ENCODE measurements around the gene PDE4B. TPM values are rescaled to one million over a fixed set of nuclear protein-coding genes. Genes with fewer than 3 reads are reported as not detected.

PDE4B gene
- total RNA-seq, 1 experiment from 2014 or later = 1.4 TPM

DNA sequence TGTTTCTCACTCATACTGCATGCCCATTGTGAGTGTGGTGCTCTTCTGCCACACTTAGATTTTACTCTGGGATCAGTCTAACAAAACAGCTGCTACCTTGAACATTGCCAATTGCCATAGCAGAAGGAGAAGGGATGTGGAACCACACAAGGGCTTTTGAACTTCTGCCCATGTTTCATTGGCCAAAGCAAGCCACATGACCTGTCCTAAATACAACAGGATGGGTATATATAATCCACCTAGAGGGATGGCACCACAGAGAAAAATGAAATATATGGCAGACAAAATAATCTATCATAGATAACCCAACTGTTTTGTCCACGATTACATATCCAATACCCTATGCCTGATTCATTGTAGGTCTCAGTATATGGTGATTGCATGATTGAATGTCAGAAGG lies 26.3 kb downstream of the PDE4B start:
- H3K4me2 ChIP-seq (ENCODE audit: low read length) = no peak overlapping the region
- no peak overlapping the region for H3K27ac ChIP-seq (ENCODE audit: low read length)
- H3K79me2 ChIP-seq (ENCODE audit: low read length) = no peaks in the 10 kb centered on the region
- H3K27me3 ChIP-seq (ENCODE audit: low read length) = no peaks in the 10 kb centered on the region
- no peak overlapping the region for H3K4me3 ChIP-seq (ENCODE audit: low read length)
- no peaks in the 10 kb centered on the region for H3F3A ChIP-seq (ENCODE audit: low read length, unreplicated experiment)
- ChIA-PET CTCF (no interaction called here), POLR2A (ENCODE audit: unreplicated experiment) (interaction anchor here (0.9 kb wide), 1 partner anchor 14 kb away, joined by 3 read pairs; no protein-coding TSS in a partner anchor)
- BruUV-seq (replicated peaks) = no TSS peak
- H2AFZ ChIP-seq (ENCODE audit: low read length) = no peak overlapping the region
- H3K9me2 ChIP-seq (replicated peaks; ENCODE audit: low read length) = no peaks in the 10 kb centered on the region
- intact Hi-C loops (cut with micrococcal nuclease) = no loop called here
- H4K20me1 ChIP-seq (ENCODE audit: low read length) = no peaks in the 10 kb centered on the region
- H3K9ac ChIP-seq (ENCODE audit: low read length) = no peak overlapping the region
- ATAC-seq = no peak
- TF ChIP-seq, protein P1, sequence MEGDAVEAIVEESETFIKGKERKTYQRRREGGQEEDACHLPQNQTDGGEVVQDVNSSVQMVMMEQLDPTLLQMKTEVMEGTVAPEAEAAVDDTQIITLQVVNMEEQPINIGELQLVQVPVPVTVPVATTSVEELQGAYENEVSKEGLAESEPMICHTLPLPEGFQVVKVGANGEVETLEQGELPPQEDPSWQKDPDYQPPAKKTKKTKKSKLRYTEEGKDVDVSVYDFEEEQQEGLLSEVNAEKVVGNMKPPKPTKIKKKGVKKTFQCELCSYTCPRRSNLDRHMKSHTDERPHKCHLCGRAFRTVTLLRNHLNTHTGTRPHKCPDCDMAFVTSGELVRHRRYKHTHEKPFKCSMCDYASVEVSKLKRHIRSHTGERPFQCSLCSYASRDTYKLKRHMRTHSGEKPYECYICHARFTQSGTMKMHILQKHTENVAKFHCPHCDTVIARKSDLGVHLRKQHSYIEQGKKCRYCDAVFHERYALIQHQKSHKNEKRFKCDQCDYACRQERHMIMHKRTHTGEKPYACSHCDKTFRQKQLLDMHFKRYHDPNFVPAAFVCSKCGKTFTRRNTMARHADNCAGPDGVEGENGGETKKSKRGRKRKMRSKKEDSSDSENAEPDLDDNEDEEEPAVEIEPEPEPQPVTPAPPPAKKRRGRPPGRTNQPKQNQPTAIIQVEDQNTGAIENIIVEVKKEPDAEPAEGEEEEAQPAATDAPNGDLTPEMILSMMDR (conservative IDR thresholded peaks at IDR 0.05; ENCODE audit: low read depth, low read length) = no peak
- TF ChIP-seq EZH2phosphoT487 (IDR thresholded peaks at IDR 0.05; ENCODE audit: borderline replicate concordance, low read length) = no peak
- no peak for TF ChIP-seq EZH2 (IDR thresholded peaks at IDR 0.05; ENCODE audit: low read length, unreplicated experiment)
- no peak for DNase-seq
- H3K9me3 ChIP-seq (ENCODE audit: low read length) = no peaks in the 10 kb centered on the region
- 0 out of 2 replicates have a peak, but pooled peaks cover 2% of the 10 kb centered on the region for H3K4me1 ChIP-seq (ENCODE audit: insufficient read depth, low read length)
- H3K36me3 ChIP-seq (ENCODE audit: low read depth, low read length) = no peaks in the 10 kb centered on the region

DNA sequence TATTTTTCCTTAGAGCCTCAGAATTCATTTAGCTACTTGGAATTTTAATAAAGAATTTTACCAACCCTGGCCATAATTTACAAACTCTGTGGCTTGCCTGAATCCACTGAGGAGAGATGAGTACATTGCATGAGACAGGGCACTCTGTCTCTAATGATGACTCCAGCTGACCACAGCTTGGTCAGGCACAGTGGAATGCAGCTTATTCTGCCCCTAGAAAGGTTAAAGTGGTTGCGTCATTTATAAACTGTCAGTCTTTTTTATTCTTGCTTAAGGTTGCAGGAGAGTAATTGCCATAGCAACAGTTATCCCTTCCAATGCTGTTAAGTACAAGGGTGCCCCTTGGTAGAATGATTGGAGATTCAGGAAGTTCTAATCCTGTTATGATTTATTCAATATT lies 28.3 kb downstream of the PDE4B start:
- TF ChIP-seq, protein P1 (conservative IDR thresholded peaks at IDR 0.05; ENCODE audit: low read depth, low read length) = no peak
- TF ChIP-seq EZH2 (IDR thresholded peaks at IDR 0.05; ENCODE audit: low read length, unreplicated experiment) (no peak), EZH2phosphoT487 (IDR thresholded peaks at IDR 0.05; ENCODE audit: borderline replicate concordance, low read length) (no peak)
- POLR2A ChIA-PET (ENCODE audit: unreplicated experiment) = no interaction called here

DNA sequence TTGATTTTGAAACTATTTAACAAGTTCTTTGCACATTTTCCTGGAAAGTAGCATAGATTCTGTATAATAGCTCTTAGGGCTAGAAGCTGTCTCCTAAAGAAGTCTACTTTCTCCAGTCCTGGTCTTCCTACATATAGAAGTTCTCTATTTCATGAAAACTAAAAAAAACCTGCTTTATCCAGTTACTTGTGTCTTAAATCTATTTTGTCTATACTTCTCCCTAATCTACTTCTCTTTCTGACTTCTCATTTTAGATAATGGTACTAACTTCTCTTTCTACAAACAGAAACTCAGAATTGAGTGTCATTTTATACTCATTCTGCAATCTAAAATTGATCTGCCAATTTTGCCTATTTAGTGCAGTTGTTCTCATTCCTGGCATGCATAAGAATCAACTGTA lies 28.7 kb downstream of the PDE4B start:
- no peak overlapping the region for H3K4me2 ChIP-seq (ENCODE audit: low read length)
- no peak overlapping the region for H3K27ac ChIP-seq (ENCODE audit: low read length)
- TF ChIP-seq EZH2 (IDR thresholded peaks at IDR 0.05; ENCODE audit: low read length, unreplicated experiment) (no peak), EZH2phosphoT487 (IDR thresholded peaks at IDR 0.05; ENCODE audit: borderline replicate concordance, low read length) (no peak)
- TF ChIP-seq, protein P1 (conservative IDR thresholded peaks at IDR 0.05; ENCODE audit: low read depth, low read length) = no peak
- H2AFZ ChIP-seq (ENCODE audit: low read length) = no peak overlapping the region
- no peak for DNase-seq
- no peaks in the 10 kb centered on the region for H3F3A ChIP-seq (ENCODE audit: low read length, unreplicated experiment)
- H4K20me1 ChIP-seq (ENCODE audit: low read length) = no peaks in the 10 kb centered on the region
- ATAC-seq = no peak
- CTCF ChIA-PET = no interaction called here
- no peaks in the 10 kb centered on the region for H3K36me3 ChIP-seq (ENCODE audit: low read depth, low read length)
- H3K9ac ChIP-seq (ENCODE audit: low read length) = no peak overlapping the region
- H3K79me2 ChIP-seq (ENCODE audit: low read length) = no peaks in the 10 kb centered on the region
- POLR2A ChIA-PET (ENCODE audit: unreplicated experiment) = no interaction called here
- intact Hi-C loops (cut with micrococcal nuclease) = no loop called here
- H3K9me2 ChIP-seq (replicated peaks; ENCODE audit: low read length) = no peaks in the 10 kb centered on the region
- no peaks in the 10 kb centered on the region for H3K27me3 ChIP-seq (ENCODE audit: low read length)
- no peak overlapping the region for H3K4me3 ChIP-seq (ENCODE audit: low read length)
- no TSS peak for BruUV-seq (replicated peaks)
- no peaks in the 10 kb centered on the region for H3K4me1 ChIP-seq (ENCODE audit: insufficient read depth, low read length)
- no peaks in the 10 kb centered on the region for H3K9me3 ChIP-seq (ENCODE audit: low read length)

More for the DNA sequence above, 28.3 kb downstream of the PDE4B start:
- H3K36me3 ChIP-seq (ENCODE audit: low read depth, low read length) = no peaks in the 10 kb centered on the region
- no peaks in the 10 kb centered on the region for H3K4me1 ChIP-seq (ENCODE audit: insufficient read depth, low read length)
- intact Hi-C loops (cut with micrococcal nuclease) = no loop called here
- no peak overlapping the region for H3K4me2 ChIP-seq (ENCODE audit: low read length)
- H3K4me3 ChIP-seq (ENCODE audit: low read length) = no peak overlapping the region
- no peaks in the 10 kb centered on the region for H3K9me3 ChIP-seq (ENCODE audit: low read length)
- H3K79me2 ChIP-seq (ENCODE audit: low read length) = no peaks in the 10 kb centered on the region
- H3K9me2 ChIP-seq (replicated peaks; ENCODE audit: low read length) = no peaks in the 10 kb centered on the region
- H3K9ac ChIP-seq (ENCODE audit: low read length) = no peak overlapping the region
- no peak for ATAC-seq
- no peak overlapping the region for H3K27ac ChIP-seq (ENCODE audit: low read length)
- CTCF ChIA-PET = no interaction called here
- H2AFZ ChIP-seq (ENCODE audit: low read length) = no peak overlapping the region
- H3K27me3 ChIP-seq (ENCODE audit: low read length) = no peaks in the 10 kb centered on the region
- peak; percentile 56 for DNase-seq
- no peaks in the 10 kb centered on the region for H3F3A ChIP-seq (ENCODE audit: low read length, unreplicated experiment)
- H4K20me1 ChIP-seq (ENCODE audit: low read length) = no peaks in the 10 kb centered on the region
- BruUV-seq (replicated peaks) = no TSS peak

Measured in PC-3 (cell line).